Fibroblast of gingiva (primary cell): ENCODE data around the gene SCGB3A1.

ENCODE experiments used
- DNase-seq: peaks from one replicate; pipeline ENCODE4 v3.0.0-alpha.2; 2011; ENCODE audit warnings: low read depth

The SCGB3A1 gene

GRCh38 chr5:180625125-180625790, 34.0 kb upstream of the SCGB3A1 start:
- DNase-seq: no peak

- no peak for DNase-seq
Observed at GRCh38 chr5:180624587-180624986, 33.3 kb upstream of the SCGB3A1 start.

- DNase-seq: no peak
Observed at GRCh38 chr5:180623844-180624243, 32.5 kb upstream of the SCGB3A1 start.

- DNase-seq: no peak
Observed at GRCh38 chr5:180623411-180623834, 32.1 kb upstream of the SCGB3A1 start.

- no peak for DNase-seq
Observed at GRCh38 chr5:180622910-180623309, 31.6 kb upstream of the SCGB3A1 start.

GRCh38 chr5:180621311-180621710, 30.0 kb upstream of the SCGB3A1 start:
- DNase-seq: no peak

GRCh38 chr5:180620014-180620413, 28.7 kb upstream of the SCGB3A1 start:
- DNase-seq: no peak

- no peak for DNase-seq
Observed at GRCh38 chr5:180619563-180619915, 28.2 kb upstream of the SCGB3A1 start.

GRCh38 chr5:180618829-180619562, 27.7 kb upstream of the SCGB3A1 start:
- peak; percentile 18 for DNase-seq

GRCh38 chr5:180618487-180618828, 27.2 kb upstream of the SCGB3A1 start:
- DNase-seq: no peak

- DNase-seq: no peak
Observed at GRCh38 chr5:180613814-180614188, 22.5 kb upstream of the SCGB3A1 start.

GRCh38 chr5:180613188-180613813, 22.0 kb upstream of the SCGB3A1 start:
- no peak for DNase-seq

- DNase-seq: no peak
Observed at GRCh38 chr5:180612683-180613082, 21.4 kb upstream of the SCGB3A1 start.

GRCh38 chr5:180611140-180611850, 20.0 kb upstream of the SCGB3A1 start:
- no peak for DNase-seq

GRCh38 chr5:180609817-180610550, 18.7 kb upstream of the SCGB3A1 start:
- DNase-seq: no peak

GRCh38 chr5:180609386-180609785, 18.1 kb upstream of the SCGB3A1 start:
- no peak for DNase-seq

- no peak for DNase-seq
Observed at GRCh38 chr5:180608572-180609310, 17.4 kb upstream of the SCGB3A1 start.

GRCh38 chr5:180607861-180608571, 16.7 kb upstream of the SCGB3A1 start:
- no peak for DNase-seq

- no peak for DNase-seq
Observed at GRCh38 chr5:180606215-180606785, 15.0 kb upstream of the SCGB3A1 start.

GRCh38 chr5:180605554-180606214, 14.4 kb upstream of the SCGB3A1 start:
- DNase-seq: peak; percentile 26
